GM12878 (cell line): Measurements from ENCODE around the gene IFITM5. TPM values are rescaled to one million over a fixed set of nuclear protein-coding genes. Genes with fewer than 3 reads are reported as not detected.

Source experiments
- BCL11A ChIP-seq: IDR thresholded peaks from 2 replicates; pipeline ENCODE4 v1.6.1; 2011; ENCODE audit warnings: low read depth, low read length
- E4F1 ChIP-seq: fragments of 450-650 bp; IDR thresholded peaks from 2 replicates; pipeline ENCODE4 v1.6.1; 2018; ENCODE audit warnings: borderline replicate concordance, mild to moderate bottlenecking; ENCODE audit not compliant: partially characterized antibody
- MEF2B ChIP-seq: fragments of 450-650 bp; IDR thresholded peaks from 2 replicates; pipeline ENCODE4 v1.6.1; 2018; ENCODE audit warnings: mild to moderate bottlenecking, moderate library complexity; ENCODE audit not compliant: partially characterized antibody, poor library complexity, severe bottlenecking
- MLLT1 ChIP-seq: fragments of 450-650 bp; IDR thresholded peaks from 2 replicates; pipeline ENCODE4 v1.6.1; 2016; ENCODE audit warnings: mild to moderate bottlenecking
- NFXL1 ChIP-seq: fragments of 450-650 bp; IDR thresholded peaks from 2 replicates; pipeline ENCODE4 v1.6.1; 2017; ENCODE audit warnings: antibody characterized with exemption, mild to moderate bottlenecking, borderline replicate concordance
- PBX3 ChIP-seq: IDR thresholded peaks from 2 replicates; pipeline ENCODE4 v1.6.1; 2011; ENCODE audit warnings: mild to moderate bottlenecking, low read depth, low read length, moderate library complexity; ENCODE audit not compliant: insufficient replicate concordance
- RBBP5 ChIP-seq: fragments of 200-600 bp; sonication (generic); conservative IDR thresholded peaks from 2 replicates; pipeline ENCODE4 v1.6.1; 2016
- YBX1 ChIP-seq: fragments of 450-650 bp; IDR thresholded peaks from 2 replicates; pipeline ENCODE4 v1.6.1; 2016; ENCODE audit warnings: antibody characterized with exemption
- ZNF622 ChIP-seq: fragments of 450-650 bp; IDR thresholded peaks from 2 replicates; pipeline ENCODE4 v1.6.1; 2017; ENCODE audit warnings: mild to moderate bottlenecking, inconsistent platforms
- polyA plus RNA-seq, 11 experiments: library from polyadenylated mRNA; depleted of rRNA in 4 of 11; unstranded in 6 of 11; stranded (reverse) in 5 of 11; fragments of >200 nt; fragmentation: Nextera tagmentation in 4 of 11; fragmentation: Illumina TruSeq in 1 of 11; extraction: Ambion mirVana in 4 of 11; extraction: Trizol in 1 of 11; gene quantifications; 1 replicate in 1 of 11; 2 replicates in 10 of 11; pipeline versions ENCODE4 v1.2.1 to v1.2.3, GENCODE V29; 2011 to 2016; ENCODE audit warnings: inconsistent platforms in 2 of 11, missing spikeins in 2 of 11, low read depth in 1 of 11
- total RNA-seq, 4 experiments: library from RNA; depleted of rRNA in 3 of 4; stranded (reverse); fragments of >200 nt in 3 of 4; fragmentation: Illumina TruSeq in 1 of 4; extraction: Trizol in 1 of 4; gene quantifications; 2 replicates each; pipeline versions ENCODE4 v1.2.1 to v1.2.3, GENCODE V29; 2013 to 2021

Gene IFITM5
- total and polyA plus RNA-seq, 10 of the 15 experiments (the other 5 are each of a cell fraction or from before 2014, with no cell fraction given) = not detected

- TF ChIP-seq PBX3 (no peak), BCL11A (no peak), MEF2B (no peak), RBBP5 (no peak), MLLT1 (no peak), NFXL1 (no peak), E4F1 (no peak), YBX1 (no peak), ZNF622 (no peak)
- TF ChIP-seq, all 136 proteins: peak for 0
Measured at GRCh38 chr11:305844-306211, 6.5 kb upstream of the IFITM5 start (continued).
